ENCODE results near the gene NOP56.

Gene NOP56

DNA sequence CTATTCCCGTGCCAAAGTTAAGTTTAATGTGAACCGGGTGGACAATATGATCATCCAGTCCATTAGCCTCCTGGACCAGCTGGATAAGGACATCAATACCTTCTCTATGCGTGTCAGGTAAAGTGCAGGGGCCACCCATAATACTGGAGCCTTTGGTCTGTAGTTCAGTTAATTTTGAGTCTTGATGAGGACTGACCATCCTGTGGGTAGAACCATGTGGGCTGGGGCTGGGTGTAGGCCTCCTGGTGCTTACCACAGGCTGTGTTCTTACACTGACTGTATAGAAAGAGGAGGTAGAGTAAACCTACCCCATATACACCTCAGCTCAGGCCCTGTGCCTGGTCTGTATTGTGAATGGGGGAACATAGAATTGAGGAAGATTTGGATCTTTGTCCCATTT lies 2.4 kb downstream of the NOP56 start:
- Histone ChIP-seq H3K4me3 (replicated peaks; ENCODE audit: insufficient read depth, low read length) (peak overlapping the region; percentile 83), H3K27ac (replicated peaks) (no peak overlapping the region), H3K27me3 (ENCODE audit: insufficient read depth, poor library complexity, severe bottlenecking) (no peaks in the 10 kb centered on the region)
- 0 out of 2 replicates have a peak, but pooled peaks have one; percentile 15 for TF ChIP-seq POLR2AphosphoS5 (IDR thresholded peaks at IDR 0.05; ENCODE audit: low read depth)
- TF ChIP-seq GABPA (IDR thresholded peaks at IDR 0.05; ENCODE audit: low read depth) = no peak
- no peak for DNase-seq (ENCODE audit: low read depth in 1 of 2, low spot score in 1 of 2)

DNA sequence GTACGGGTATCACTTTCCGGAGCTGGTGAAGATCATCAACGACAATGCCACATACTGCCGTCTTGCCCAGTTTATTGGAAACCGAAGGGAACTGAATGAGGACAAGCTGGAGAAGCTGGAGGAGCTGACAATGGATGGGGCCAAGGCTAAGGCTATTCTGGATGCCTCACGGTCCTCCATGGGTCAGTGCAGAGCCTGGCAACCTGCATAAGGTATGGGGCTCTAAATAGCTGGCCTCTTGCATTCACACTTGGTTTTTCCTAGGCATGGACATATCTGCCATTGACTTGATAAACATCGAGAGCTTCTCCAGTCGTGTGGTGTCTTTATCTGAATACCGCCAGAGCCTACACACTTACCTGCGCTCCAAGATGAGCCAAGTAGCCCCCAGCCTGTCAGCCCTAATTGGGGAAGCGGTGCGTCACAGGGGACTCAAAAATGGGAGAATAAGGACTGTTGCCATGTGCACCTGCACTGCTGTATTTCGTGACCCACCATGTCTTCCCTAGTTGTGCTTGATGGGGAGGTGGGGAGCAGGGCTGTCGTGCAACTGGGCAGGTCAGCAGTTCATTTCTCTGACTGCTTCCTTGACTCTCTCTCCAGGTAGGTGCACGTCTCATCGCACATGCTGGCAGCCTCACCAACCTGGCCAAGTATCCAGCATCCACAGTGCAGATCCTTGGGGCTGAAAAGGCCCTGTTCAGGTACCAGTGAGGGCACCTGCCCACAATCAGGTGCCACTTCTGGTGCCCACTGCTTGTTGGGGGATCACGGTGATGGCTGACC lies 3.1 kb downstream of the NOP56 start:
- H3K27me3 ChIP-seq (ENCODE audit: insufficient read depth, poor library complexity, severe bottlenecking) = no peaks in the 10 kb centered on the region
- H3K4me3 ChIP-seq (replicated peaks; ENCODE audit: insufficient read depth, low read length) = no peak overlapping the region
- no peak overlapping the region for H3K27ac ChIP-seq (replicated peaks)
- DNase-seq (ENCODE audit: low read depth in 1 of 2, low spot score in 1 of 2) = peak in 1 of 2 experiments; percentile 71
- TF ChIP-seq, protein P1, sequence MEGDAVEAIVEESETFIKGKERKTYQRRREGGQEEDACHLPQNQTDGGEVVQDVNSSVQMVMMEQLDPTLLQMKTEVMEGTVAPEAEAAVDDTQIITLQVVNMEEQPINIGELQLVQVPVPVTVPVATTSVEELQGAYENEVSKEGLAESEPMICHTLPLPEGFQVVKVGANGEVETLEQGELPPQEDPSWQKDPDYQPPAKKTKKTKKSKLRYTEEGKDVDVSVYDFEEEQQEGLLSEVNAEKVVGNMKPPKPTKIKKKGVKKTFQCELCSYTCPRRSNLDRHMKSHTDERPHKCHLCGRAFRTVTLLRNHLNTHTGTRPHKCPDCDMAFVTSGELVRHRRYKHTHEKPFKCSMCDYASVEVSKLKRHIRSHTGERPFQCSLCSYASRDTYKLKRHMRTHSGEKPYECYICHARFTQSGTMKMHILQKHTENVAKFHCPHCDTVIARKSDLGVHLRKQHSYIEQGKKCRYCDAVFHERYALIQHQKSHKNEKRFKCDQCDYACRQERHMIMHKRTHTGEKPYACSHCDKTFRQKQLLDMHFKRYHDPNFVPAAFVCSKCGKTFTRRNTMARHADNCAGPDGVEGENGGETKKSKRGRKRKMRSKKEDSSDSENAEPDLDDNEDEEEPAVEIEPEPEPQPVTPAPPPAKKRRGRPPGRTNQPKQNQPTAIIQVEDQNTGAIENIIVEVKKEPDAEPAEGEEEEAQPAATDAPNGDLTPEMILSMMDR (IDR thresholded peaks at IDR 0.05; ENCODE audit: insufficient read depth, low read length) = no peak
- TF ChIP-seq POLR2AphosphoS5 (IDR thresholded peaks at IDR 0.05; ENCODE audit: low read depth) = peak; percentile 44; the same call in 1 of the 2 replicates

DNA sequence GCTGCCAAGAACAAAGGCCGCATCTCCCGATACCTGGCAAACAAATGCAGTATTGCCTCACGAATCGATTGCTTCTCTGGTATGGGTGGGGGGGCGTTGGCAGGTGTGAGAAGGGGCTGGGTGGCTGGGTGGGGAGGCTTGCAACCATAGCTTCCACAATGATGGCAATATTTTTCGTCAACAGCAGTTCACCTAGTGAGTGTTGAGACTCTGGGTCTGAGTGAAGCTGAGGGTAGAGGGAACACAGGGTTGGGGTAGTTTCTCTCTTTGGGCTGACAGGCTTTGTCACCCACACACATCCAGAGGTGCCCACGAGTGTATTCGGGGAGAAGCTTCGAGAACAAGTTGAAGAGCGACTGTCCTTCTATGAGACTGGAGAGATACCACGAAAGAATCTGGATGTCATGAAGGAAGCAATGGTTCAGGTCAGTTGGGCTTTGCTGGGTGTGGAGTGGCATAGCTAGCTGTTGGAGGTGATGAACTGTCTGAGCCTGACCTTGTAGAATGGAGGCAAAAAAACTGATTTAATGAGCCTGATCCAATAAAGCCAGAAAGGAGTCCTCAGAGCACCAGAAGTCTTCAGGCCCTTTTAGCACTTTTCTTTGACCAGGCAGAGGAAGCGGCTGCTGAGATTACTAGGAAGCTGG lies 4.2 kb downstream of the NOP56 start:
- H3K27me3 ChIP-seq (ENCODE audit: insufficient read depth, poor library complexity, severe bottlenecking) = no peaks in the 10 kb centered on the region
- H3K4me3 ChIP-seq (replicated peaks; ENCODE audit: insufficient read depth, low read length) = no peak overlapping the region
- peak in 1 of 2 experiments; percentile 63 for DNase-seq (ENCODE audit: low read depth in 1 of 2, low spot score in 1 of 2)
- H3K27ac ChIP-seq (replicated peaks) = no peak overlapping the region
- TF ChIP-seq POLR2AphosphoS5 (IDR thresholded peaks at IDR 0.05; ENCODE audit: low read depth) = peak; percentile 15; the same call in 1 of the 2 replicates
- TF ChIP-seq GABPA (IDR thresholded peaks at IDR 0.05; ENCODE audit: low read depth) = no peak

DNA sequence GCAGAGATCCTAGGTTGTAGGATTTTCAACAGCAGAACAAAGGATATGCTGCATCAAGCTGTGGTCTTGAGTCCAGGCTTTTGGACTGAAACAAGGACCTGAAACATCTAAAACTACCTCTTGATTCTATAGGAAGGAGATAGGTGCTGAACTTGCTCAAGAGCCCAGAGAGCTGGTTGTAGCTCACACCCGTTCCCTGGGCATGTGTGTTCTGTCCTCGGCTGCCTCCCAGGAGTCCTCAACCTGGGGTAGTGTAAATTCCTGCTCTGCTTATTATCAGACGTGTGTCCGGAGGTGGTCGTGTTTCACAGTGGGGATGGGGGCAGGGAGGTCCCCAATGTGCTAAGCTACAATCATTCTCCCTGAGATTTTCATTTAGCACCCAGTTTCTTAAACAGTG lies 4.8 kb downstream of the NOP56 start:
- H3K27me3 ChIP-seq (ENCODE audit: insufficient read depth, poor library complexity, severe bottlenecking) = no peaks in the 10 kb centered on the region
- no peak for DNase-seq (ENCODE audit: low read depth in 1 of 2, low spot score in 1 of 2)
- H3K27ac ChIP-seq (replicated peaks) = no peak overlapping the region
- TF ChIP-seq, protein P1 (IDR thresholded peaks at IDR 0.05; ENCODE audit: insufficient read depth, low read length) = no peak
- 0 out of 2 replicates have a peak, but pooled peaks have one; percentile 38 for TF ChIP-seq POLR2AphosphoS5 (IDR thresholded peaks at IDR 0.05; ENCODE audit: low read depth)
- no peak overlapping the region for H3K4me3 ChIP-seq (replicated peaks; ENCODE audit: insufficient read depth, low read length)

DNA sequence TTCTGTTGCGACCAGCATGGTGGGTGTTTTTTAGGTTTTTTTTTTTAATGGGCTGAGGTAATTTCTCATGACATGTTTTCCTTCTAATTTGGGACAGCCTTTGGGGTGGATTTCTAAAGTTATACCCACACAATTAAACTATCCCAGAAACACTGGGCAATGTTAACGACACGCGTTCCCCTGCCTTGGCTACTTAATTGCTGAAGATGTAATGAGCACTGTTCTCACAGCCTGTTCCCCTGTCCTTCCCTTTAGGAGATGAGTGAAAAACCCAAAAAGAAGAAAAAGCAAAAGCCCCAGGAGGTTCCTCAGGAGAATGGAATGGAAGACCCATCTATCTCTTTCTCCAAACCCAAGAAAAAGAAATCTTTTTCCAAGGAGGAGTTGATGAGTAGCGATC lies 5.2 kb downstream of the NOP56 start:
- TF ChIP-seq, protein P2, sequence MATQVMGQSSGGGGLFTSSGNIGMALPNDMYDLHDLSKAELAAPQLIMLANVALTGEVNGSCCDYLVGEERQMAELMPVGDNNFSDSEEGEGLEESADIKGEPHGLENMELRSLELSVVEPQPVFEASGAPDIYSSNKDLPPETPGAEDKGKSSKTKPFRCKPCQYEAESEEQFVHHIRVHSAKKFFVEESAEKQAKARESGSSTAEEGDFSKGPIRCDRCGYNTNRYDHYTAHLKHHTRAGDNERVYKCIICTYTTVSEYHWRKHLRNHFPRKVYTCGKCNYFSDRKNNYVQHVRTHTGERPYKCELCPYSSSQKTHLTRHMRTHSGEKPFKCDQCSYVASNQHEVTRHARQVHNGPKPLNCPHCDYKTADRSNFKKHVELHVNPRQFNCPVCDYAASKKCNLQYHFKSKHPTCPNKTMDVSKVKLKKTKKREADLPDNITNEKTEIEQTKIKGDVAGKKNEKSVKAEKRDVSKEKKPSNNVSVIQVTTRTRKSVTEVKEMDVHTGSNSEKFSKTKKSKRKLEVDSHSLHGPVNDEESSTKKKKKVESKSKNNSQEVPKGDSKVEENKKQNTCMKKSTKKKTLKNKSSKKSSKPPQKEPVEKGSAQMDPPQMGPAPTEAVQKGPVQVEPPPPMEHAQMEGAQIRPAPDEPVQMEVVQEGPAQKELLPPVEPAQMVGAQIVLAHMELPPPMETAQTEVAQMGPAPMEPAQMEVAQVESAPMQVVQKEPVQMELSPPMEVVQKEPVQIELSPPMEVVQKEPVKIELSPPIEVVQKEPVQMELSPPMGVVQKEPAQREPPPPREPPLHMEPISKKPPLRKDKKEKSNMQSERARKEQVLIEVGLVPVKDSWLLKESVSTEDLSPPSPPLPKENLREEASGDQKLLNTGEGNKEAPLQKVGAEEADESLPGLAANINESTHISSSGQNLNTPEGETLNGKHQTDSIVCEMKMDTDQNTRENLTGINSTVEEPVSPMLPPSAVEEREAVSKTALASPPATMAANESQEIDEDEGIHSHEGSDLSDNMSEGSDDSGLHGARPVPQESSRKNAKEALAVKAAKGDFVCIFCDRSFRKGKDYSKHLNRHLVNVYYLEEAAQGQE (IDR thresholded peaks at IDR 0.05; ENCODE audit: insufficient replicate concordance, low read depth) = no peak
- TF ChIP-seq, protein P1 (IDR thresholded peaks at IDR 0.05; ENCODE audit: insufficient read depth, low read length) = no peak
- no peak for TF ChIP-seq SPI1 (IDR thresholded peaks at IDR 0.05; ENCODE audit: borderline replicate concordance, low read depth)
- no peak for TF ChIP-seq GABPA (IDR thresholded peaks at IDR 0.05; ENCODE audit: low read depth)
- TF ChIP-seq POLR2AphosphoS5 (IDR thresholded peaks at IDR 0.05; ENCODE audit: low read depth) = no peak
- DNase-seq (ENCODE audit: low read depth in 1 of 2, low spot score in 1 of 2) = no peak
- Histone ChIP-seq H3K4me3 (replicated peaks; ENCODE audit: insufficient read depth, low read length) (no peak overlapping the region), H3K27ac (replicated peaks) (no peak overlapping the region), H3K27me3 (ENCODE audit: insufficient read depth, poor library complexity, severe bottlenecking) (no peaks in the 10 kb centered on the region)
